ENCODE results near the gene KMT2D. TPM values are rescaled to one million over a fixed set of nuclear protein-coding genes. Genes with fewer than 3 reads are reported as not detected.

KMT2D gene
- total and polyA plus RNA-seq, 2 experiments from 2014 or later: 17.6 to 120 TPM

GRCh38 chr12:49104822-49105221 lies 44.2 kb upstream of the KMT2D start:
- peaks cover 4% of the 10 kb centered on the region; the same call in 1 of the 2 replicates for H3K36me3 ChIP-seq (ENCODE audit: insufficient read depth)
- no peak overlapping the region for H3K4me2 ChIP-seq
- H3K4me1 Mint-ChIP-seq: peaks cover 29% of the 10 kb centered on the region
- no peak overlapping the region for H3K4me3 Mint-ChIP-seq
- no peaks in the 10 kb centered on the region for H3K9me2 ChIP-seq (ENCODE audit: insufficient read depth)
- DNase-seq (ENCODE audit: low spot score) (no peak), ATAC-seq (no peak)
- no peak overlapping the region for H3K4me3 ChIP-seq
- H3F3A ChIP-seq (replicated peaks; ENCODE audit: low read depth): 0 out of 2 replicates have a peak, but pooled peaks cover 3% of the 10 kb centered on the region
- H3K27me3 Mint-ChIP-seq (ENCODE audit: insufficient read depth, low read depth, poor library complexity): peaks cover 7% of the 10 kb centered on the region
- H3K27ac Mint-ChIP-seq: no peak overlapping the region
- peaks cover 31% of the 10 kb centered on the region for H3K36me3 Mint-ChIP-seq (ENCODE audit: low read depth)
- H4K20me1 ChIP-seq (replicated peaks; ENCODE audit: insufficient read depth): peaks cover 8% of the 10 kb centered on the region
- H3K27me3 ChIP-seq (ENCODE audit: insufficient read depth): no peaks in the 10 kb centered on the region
- no peak overlapping the region for H3K27ac ChIP-seq (ENCODE audit: low read depth)
- no peak overlapping the region for H2AFZ ChIP-seq
- H3K79me2 ChIP-seq (replicated peaks; ENCODE audit: insufficient read depth): peaks cover 28% of the 10 kb centered on the region
- TF ChIP-seq ZNF462 (CRISPR knock-in tag; IDR thresholded peaks at IDR 0.05) (no peak), POLR2AphosphoS5 (IDR thresholded peaks at IDR 0.05; ENCODE audit: low read depth) (no peak), ZNF114 (CRISPR knock-in tag; IDR thresholded peaks at IDR 0.05) (no peak), STAT1 (IDR thresholded peaks at IDR 0.05; ENCODE audit: unreplicated experiment) (no peak), JUNB (IDR thresholded peaks at IDR 0.05; ENCODE audit: unreplicated experiment) (no peak), ETS1 (IDR thresholded peaks at IDR 0.05) (no peak)
- H3K4me1 ChIP-seq (ENCODE audit: insufficient read depth): peaks cover 14% of the 10 kb centered on the region; the same call in 1 of the 2 replicates
- no peaks in the 10 kb centered on the region for H3K9me3 Mint-ChIP-seq

All from GM23338 (cell line).